Stimulated activated CD4-positive, alpha-beta T cell treated with anti-CD3 and anti-CD28 coated beads, Interleukin-1b, Interleukin-23, amount 100 ng/mL, for 1 hour (primary cell): ENCODE results near the gene ADARB2.

Source experiments
- DNase-seq, 2 donors: peaks; one replicate each; pipeline ENCODE4 v3.0.0-alpha.2; 2020; ENCODE audit warnings: low read depth in 2 of 2

ADARB2 gene

DNA sequence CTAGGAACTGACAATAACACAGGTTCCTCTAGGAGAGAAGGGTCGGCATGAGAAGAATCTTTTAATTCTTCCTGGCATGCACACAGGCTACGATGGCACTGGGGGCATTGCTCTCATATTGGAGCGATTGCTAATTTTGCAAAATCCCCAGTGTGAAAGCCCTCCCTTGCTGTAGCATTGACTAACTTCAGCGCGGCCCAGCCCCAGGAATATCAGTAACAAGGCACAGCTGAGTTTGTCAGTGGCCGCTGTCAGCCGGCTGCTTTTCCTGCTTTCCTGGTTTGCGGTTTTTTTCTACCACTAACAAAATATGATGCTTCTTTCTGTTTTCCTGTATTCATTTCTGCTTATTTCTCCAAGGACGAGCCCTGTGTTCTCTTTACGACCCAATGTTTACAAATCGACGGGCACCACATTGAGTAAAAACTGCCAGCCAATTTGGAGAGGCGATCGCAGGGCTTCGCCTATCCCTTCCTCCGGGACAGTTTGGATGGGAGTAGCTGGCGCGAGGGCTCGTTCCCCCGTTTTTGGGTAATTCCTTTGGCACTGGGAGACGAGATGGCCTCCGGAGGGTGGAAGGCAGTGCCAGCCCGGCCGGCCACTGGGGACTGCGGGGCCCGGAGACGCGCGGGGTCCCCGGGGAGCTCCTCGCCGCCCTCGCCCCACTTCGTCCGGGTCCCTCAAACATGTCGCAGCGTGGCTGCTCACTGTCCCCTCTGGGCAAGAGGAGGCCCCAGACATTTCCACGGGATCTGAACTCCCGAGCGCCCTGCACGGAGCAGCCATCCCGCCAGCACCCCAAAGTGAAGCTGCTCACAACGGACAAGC, 967 bp downstream of the ADARB2 start:
- no peak for DNase-seq

GRCh38 chr10:1735562-1735961, 1.8 kb downstream of the ADARB2 start:
- DNase-seq, result no peak

- no peak for DNase-seq
Observed at GRCh38 chr10:1734288-1734687, 3.0 kb downstream of the ADARB2 start.

GRCh38 chr10:1733720-1734119, 3.6 kb downstream of the ADARB2 start:
- no peak for DNase-seq

DNA sequence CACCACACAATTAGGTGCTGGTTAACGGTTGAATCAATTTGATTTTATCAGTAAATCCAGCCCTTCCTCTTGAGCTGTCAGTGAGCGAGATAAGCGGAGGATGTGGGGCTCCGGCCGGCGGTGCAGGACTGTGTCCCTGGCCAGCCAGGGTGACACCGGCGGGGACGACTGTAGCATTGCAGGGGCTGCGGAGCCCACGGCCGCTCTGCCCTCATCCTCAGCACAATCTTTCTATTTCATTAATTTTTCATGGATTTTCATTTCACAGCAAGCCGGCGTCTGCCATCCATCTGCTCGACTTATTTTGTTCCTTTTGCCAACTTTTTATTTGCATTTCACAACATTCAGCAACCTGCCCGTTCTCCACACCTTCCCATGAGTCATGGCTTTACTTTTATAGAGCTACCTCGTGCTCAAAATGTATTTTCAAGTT, 4.7 kb downstream of the ADARB2 start:
- no peak for DNase-seq

DNA sequence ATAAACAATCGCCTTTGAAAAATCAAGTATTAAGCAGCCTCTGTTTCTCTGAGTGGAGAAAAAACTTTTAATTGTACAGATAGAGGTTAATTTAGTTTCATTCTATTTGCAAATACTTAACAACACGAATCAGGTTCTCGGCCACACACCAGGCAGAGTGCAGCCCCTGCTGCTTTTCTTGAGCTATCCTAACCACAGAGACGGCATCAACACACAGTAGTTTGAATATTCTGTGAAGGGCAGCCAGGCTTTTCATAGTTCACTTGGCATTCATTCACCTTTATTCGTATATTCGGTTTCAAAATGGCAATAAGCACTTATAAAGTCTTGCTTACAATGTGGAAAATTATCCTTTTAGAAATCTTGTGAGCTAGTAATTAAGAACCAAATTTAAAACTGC, 5.7 kb downstream of the ADARB2 start:
- DNase-seq, result no peak

DNA sequence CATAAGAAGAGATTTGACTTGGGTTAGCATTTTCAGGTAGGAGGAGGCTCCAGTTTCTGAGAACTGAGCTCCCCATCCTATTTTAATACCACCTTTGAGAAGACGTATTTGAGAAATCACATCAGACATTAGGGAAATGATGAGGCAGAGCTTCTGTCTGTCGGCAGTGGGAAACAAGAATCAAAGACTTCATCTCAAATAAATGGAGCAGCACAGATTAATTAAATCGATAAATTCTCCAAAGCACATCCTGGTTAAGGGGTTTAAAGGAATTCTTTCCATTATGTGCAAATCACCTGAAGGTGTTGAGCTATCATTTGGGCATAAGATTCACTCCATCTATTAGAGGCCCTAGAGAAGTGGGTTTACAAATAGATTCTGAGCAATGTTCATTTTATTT, 7.6 kb downstream of the ADARB2 start:
- DNase-seq, result no peak

DNA sequence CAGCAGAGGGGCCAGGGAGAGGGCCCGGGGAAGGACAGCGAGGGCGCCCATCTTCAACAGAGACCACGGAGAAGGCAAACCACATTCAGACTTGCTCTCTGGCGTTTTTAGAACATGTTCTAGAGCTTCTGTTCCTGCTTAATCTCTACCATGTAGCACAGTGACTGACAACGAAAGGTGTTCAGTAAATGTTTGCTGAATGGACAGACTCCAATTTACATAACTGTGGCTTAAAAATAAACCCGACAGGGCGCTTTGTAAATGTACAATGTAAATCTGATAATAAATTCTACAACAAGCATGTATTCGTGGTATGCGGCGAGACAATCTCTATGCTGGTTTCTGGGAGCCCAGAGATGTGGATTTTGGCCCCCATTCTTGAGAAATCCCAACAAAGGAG, 10.5 kb downstream of the ADARB2 start:
- DNase-seq, result no peak

DNA sequence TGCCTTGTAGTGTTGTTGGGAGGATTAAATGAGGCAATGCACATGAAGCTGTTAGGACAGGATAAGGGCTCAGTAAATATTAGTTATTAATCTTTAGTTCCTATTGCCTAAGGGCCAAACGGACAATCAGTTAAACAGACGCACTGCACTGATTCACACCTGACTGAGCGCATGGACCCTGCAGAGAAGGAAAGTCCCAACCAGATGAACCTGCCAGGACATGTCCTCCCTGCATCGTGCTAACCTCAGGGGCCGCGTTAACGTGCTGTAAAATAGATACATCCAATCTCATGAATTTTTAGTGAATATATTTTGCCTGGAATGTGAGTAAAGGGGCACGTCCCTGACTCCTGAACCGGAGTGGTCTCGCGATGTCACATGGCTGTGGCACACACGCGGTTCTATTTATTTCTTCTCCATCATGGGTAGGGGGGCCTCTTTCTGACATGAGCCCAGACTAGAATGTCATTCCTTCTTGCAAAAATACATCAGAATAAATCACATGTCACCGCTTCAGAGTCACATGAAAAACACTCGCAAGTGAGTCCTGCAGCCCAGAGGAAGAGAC, 12.3 kb downstream of the ADARB2 start:
- DNase-seq, result no peak

DNA sequence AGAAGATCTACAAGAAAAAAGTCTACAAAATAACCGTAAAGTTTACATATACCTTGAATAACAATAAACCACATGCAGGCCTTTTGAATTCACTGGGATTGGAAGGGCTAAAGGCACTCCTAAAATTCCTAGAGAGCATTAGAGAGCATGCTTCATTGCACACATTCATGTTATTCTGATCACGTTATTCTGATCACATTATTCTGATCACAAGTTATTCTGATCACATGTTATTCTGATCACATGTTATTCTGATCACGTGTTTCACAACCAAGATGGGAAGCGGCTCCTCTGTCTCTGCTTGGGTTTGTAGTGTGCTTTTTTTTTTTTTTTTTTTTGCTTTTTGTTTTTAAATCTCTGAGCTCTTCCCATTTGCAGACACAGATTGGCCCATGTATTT, 20.5 kb downstream of the ADARB2 start:
- DNase-seq, result no peak

DNA sequence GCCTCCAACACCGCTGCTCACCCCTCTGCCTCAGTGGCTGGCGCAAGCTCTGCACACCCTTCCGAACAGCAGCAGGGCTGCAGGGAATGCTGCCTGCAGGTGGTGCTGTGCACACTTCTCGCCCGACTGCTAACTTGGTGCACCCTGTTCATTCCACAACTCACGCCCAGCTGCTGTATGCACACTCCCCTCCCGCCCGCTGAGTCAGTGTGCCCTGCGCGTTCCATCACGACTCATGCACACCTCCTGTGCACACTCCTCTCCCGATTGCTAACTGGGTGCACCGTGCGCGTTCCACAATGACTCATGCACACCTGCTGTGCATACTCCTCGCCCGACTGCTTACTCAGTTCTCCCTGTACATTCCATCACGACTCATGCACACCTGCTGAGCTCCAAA, 21.5 kb downstream of the ADARB2 start:
- no peak for DNase-seq

GRCh38 chr10:1712944-1713671, 24.2 kb downstream of the ADARB2 start:
- DNase-seq, result no peak

- DNase-seq, result no peak
Observed at GRCh38 chr10:1712314-1712713, 25.0 kb downstream of the ADARB2 start.

- DNase-seq, result no peak
Observed at GRCh38 chr10:1709161-1709560, 28.2 kb downstream of the ADARB2 start.

DNA sequence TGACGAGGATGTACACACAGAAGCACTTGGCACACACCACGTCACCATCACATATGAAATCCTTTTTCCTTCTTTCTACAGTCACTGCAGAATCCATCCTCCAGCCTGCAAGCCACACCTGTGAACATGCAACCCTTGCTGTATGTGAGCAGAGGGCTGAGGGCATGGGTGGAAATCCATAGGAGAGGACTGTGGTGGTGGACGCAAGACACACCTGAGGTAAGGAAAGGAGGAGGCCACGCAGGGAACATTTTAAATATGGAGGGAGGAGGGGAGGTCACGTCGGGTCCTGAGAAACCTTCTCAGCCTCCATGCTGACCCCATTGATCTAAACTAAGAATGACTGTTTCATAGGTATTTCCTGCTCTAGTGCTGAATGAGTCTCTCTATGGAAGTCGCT, 28.6 kb downstream of the ADARB2 start:
- DNase-seq, result no peak

DNA sequence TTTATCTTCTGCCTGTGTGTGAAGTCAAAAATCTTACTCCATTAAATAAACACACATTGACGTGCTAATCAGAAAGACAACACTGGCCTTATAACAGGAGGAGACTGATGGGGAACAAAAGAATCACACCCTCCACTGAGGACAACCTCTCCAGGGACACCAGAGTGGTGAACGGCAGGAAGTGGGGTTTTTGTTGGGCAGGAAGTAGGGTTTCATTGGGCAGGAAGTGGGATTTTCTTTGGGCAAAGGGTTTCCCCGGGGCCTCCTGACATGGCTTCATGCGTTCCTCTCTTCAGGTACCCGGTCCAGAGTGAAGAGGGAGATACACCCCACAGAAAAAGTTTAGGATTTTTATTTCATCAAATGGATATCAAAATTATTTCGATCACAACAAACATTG, 30.6 kb downstream of the ADARB2 start:
- no peak for DNase-seq

DNA sequence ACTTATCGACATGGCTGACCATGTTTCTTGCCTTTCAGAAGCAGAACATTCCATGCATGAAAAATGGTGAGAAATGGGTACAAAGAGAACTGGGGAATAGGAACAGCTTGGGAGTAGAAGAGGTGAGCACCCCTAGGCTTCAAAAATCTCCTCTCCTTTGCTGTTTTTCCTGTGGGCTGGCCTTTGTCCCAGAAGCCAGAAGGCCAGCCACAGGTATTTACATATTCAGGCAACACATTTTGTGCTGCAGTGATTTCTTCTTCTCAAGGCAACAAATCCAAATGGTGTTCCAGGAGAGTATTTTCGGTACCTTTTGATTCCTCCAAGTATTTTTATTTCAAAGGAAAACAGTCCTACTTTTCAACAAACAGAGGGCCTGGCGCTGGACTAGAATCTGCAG, 31.1 kb downstream of the ADARB2 start:
- DNase-seq, result no peak

DNA sequence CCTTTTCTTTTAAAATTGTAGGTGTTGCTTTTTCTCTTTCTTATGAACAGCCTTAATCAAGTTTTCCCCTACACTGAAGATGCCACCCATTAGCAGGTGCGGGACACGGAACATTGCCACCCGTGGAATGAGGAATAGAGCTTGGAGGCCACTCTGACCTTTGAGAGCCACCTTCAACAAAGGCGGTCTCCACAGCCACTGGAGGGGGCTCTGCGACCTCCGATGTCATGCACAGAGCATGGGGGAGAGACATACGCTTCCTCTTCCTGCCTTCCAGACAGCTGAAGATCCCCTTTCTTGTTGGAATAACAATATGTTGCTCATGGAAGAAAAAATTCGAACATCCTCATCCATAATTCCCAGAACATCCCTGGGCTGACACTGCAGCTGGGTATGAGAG, 39.1 kb downstream of the ADARB2 start:
- DNase-seq, result no peak

- no peak for DNase-seq
Observed at GRCh38 chr10:1696106-1696505, 41.2 kb downstream of the ADARB2 start.

GRCh38 chr10:1690086-1690485, 47.2 kb downstream of the ADARB2 start:
- no peak for DNase-seq

DNA sequence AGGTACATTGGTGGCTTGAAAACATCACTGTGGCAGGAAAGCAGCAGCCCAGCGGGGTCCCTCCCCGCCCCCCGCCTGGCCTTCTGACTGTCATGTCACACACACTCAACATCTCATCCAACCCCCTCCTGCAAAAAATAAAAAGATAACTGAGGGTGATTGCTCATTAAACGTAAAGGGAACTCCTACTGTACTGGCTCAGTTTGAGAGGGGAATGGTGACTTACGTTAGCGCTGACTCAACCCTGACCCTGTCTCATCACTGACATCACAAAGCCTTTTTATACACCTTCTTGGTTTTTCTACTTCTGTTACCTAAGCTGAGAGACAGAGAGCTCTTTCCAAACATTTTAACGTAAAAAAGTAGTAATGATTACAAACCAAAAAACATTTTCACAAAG, 48.8 kb downstream of the ADARB2 start:
- DNase-seq, result no peak

GRCh38 chr10:1687623-1688150, 49.6 kb downstream of the ADARB2 start:
- no peak for DNase-seq

DNA sequence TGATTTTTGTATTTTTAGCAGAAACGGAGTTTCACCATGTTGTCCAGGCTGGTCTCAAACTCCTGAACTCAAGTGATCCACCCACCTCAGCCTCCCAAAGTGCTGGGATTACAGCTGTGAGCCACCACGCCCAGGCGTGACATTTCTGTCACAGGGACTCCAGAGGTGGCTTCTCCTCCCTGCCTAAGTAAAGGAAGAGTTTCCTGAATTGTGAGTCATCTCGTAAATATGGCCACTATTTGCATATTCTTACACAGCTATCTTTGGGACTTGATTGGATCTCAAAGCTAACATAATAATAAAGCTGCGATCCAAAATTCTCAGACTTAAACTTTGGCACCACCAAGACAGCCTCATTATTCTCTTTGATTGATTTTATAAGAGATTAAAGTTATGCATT, 50.1 kb downstream of the ADARB2 start:
- DNase-seq, result no peak
